Chondrocyte (in vitro differentiated cells): ENCODE measurements around the gene CGN. TPM values are rescaled to one million over a fixed set of nuclear protein-coding genes. Genes with fewer than 3 reads are reported as not detected.

Source experiments
- DNase-seq: peaks from one replicate; pipeline ENCODE4 v3.0.0; 2021; ENCODE audit warnings: mixed read lengths, low spot score
- H3K27ac Mint-ChIP-seq: one replicate; pipeline ENCODE4 v1.8.0; 2021; ENCODE audit warnings: mild to moderate bottlenecking, moderate library complexity, mixed read lengths; ENCODE audit not compliant: unreplicated experiment
- H3K27me3 Mint-ChIP-seq: 2 replicates; pipeline ENCODE4 v1.8.0; 2021; ENCODE audit warnings: low read depth, mixed read lengths
- H3K36me3 Mint-ChIP-seq: 2 replicates; pipeline ENCODE4 v1.8.0; 2021; ENCODE audit warnings: low read depth, mixed read lengths
- H3K4me1 Mint-ChIP-seq: 2 replicates; pipeline ENCODE4 v1.8.0; 2021; ENCODE audit warnings: low read depth, mild to moderate bottlenecking, mixed read lengths
- H3K4me3 Mint-ChIP-seq: one replicate; pipeline ENCODE4 v1.8.0; 2021; ENCODE audit warnings: mild to moderate bottlenecking, moderate library complexity, mixed read lengths; ENCODE audit not compliant: unreplicated experiment
- H3K9me3 Mint-ChIP-seq: 2 replicates; pipeline ENCODE4 v1.8.0; 2021; ENCODE audit warnings: low read depth, mixed read lengths
- total RNA-seq: library from RNA; stranded (reverse); gene quantifications from 3 replicates; pipeline ENCODE4 v1.2.1, GENCODE V29; 2021
- TF ChIP-seq, protein P1 (sequence below): fragments of 200-600 bp; sonication (generic); IDR thresholded peaks from 2 replicates; pipeline ENCODE4 v1.5.0; 2021; ENCODE audit warnings: antibody characterized with exemption, mild to moderate bottlenecking, moderate library complexity

The CGN gene
- total RNA-seq, 1 donor from 2014 or later = 1.0 TPM

DNA sequence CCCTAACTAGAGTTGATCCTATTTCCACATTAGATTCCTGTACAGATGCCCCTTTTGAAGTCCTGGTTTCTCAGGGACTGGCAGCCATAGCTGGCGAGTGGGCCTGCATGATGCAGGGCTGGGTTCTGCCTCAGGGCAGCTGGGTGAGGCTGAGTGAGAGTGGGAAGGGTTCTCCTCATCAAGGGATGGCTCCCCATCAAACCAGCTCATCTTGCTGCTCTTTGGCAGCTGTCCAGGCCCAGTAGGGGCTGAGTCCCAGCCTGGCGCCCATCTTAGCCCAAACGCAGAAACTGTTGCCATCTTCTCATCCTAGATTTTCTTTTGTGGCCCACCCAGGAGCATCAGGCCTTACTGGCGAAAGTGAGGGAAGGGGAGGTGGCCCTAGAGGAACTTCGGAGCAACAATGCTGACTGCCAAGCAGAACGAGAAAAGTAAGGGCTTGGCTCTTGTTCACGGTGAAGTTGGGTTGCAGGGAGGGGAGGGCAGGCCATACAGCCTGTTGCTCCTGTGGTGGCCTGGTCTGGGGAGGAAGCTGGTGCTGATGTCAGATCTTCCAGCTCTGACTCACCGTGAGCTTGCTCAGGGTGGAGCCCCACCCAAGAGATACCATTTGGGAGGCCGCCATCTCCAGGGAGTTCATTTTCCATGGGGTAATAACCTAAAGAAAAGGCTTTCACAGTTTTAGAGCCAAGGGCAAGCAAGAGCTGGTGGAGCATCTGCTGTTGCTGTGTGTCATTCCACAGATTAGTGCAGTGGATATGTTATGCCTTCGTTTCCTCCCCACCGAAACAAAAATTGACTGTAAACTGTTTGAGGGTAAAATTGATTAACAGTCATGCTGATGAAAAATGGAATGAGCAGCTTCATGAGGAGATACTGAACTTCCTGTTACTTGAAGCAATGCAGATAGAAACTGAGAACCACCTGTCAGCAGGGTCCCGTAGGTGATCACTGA, 63.7 kb downstream of the CGN start:
- Mint-ChIP-seq H3K9me3 (no peaks in the 10 kb centered on the region), H3K4me3 (no peak overlapping the region), H3K27me3 (no peaks in the 10 kb centered on the region), H3K27ac (peak overlapping the region; percentile 27), H3K4me1 (peaks cover 9% of the 10 kb centered on the region), H3K36me3 (peaks cover 40% of the 10 kb centered on the region)
- TF ChIP-seq, protein P1, sequence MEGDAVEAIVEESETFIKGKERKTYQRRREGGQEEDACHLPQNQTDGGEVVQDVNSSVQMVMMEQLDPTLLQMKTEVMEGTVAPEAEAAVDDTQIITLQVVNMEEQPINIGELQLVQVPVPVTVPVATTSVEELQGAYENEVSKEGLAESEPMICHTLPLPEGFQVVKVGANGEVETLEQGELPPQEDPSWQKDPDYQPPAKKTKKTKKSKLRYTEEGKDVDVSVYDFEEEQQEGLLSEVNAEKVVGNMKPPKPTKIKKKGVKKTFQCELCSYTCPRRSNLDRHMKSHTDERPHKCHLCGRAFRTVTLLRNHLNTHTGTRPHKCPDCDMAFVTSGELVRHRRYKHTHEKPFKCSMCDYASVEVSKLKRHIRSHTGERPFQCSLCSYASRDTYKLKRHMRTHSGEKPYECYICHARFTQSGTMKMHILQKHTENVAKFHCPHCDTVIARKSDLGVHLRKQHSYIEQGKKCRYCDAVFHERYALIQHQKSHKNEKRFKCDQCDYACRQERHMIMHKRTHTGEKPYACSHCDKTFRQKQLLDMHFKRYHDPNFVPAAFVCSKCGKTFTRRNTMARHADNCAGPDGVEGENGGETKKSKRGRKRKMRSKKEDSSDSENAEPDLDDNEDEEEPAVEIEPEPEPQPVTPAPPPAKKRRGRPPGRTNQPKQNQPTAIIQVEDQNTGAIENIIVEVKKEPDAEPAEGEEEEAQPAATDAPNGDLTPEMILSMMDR = no peak
- no peak for DNase-seq

GRCh38 chr1:151577173-151577572, 66.0 kb downstream of the CGN start:
- Mint-ChIP-seq H3K4me3 (no peak overlapping the region), H3K4me1 (peaks cover 9% of the 10 kb centered on the region), H3K9me3 (no peaks in the 10 kb centered on the region), H3K27me3 (no peaks in the 10 kb centered on the region), H3K27ac (no peak overlapping the region), H3K36me3 (peaks cover 47% of the 10 kb centered on the region)
- DNase-seq = no peak
- TF ChIP-seq, protein P1 = no peak

GRCh38 chr1:151578941-151579340, 67.8 kb downstream of the CGN start:
- Mint-ChIP-seq H3K4me3 (no peak overlapping the region), H3K27ac (no peak overlapping the region), H3K36me3 (peaks cover 52% of the 10 kb centered on the region), H3K4me1 (peaks cover 9% of the 10 kb centered on the region), H3K27me3 (no peaks in the 10 kb centered on the region), H3K9me3 (no peaks in the 10 kb centered on the region)
- TF ChIP-seq, protein P1 = no peak
- DNase-seq = no peak

DNA sequence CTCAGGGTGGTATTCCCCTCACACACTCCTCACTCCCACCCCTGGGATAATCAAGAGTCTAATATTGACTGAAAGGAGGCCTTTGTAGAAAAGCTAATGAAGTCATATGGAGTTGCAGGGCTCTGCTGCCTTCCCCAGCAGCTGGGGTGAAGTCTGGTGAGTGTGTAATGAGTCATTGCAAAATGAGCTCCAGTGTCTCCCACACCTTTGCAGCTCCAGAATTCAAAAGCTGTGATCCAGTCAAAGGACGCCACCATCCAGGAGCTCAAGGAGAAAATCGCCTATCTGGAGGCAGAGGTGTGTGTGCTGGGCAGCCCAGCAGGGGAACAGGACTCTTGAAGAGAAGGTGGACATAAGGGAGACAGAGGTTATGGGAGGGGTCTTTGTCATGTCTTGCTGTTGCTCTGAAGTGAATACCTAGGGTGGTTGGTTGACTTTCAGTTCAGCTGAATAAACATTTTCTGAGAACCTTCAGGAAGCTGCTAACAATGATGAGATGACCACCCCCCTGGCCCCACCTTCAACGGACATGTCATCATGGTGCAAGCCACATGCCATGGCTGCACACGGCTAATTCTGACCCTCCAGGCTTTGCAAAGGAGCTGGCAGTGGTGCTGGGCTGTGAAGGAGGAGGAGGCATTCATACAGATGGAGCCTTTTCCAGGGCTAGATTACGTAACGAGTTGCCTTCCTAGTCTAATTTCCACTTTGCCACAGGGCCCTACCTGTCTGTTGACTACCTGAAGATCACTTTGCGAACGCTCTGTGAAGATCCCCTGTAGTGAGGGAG, 68.4 kb downstream of the CGN start:
- no peak overlapping the region for H3K27ac Mint-ChIP-seq
- H3K36me3 Mint-ChIP-seq = peaks cover 50% of the 10 kb centered on the region
- H3K4me3 Mint-ChIP-seq = no peak overlapping the region
- H3K9me3 Mint-ChIP-seq = no peaks in the 10 kb centered on the region
- H3K4me1 Mint-ChIP-seq = peaks cover 9% of the 10 kb centered on the region
- H3K27me3 Mint-ChIP-seq = no peaks in the 10 kb centered on the region
- DNase-seq = no peak
- TF ChIP-seq, protein P1 = no peak

DNA sequence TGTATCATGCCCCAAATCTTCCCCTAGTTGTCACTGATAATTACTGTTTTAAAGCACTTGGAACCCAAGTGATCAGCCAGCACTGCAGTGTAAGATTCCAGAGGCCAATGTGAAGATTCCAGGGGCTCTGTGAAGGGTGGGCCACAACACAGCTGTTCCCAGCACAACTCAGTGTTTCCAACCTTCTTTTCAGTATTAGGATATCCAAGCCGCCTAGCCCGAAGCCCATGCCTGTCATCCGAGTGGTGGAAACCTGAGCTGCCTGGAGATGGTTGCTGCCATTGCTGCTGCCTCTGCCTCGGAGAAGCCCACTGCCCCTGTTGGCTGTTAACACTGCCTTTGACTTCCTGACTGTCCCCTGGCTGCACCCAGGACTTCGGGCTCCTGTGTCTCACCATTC, 70.3 kb downstream of the CGN start:
- no peak overlapping the region for H3K4me3 Mint-ChIP-seq
- peaks cover 16% of the 10 kb centered on the region for H3K4me1 Mint-ChIP-seq
- no peak overlapping the region for H3K27ac Mint-ChIP-seq
- TF ChIP-seq, protein P1 = no peak
- peaks cover 42% of the 10 kb centered on the region for H3K36me3 Mint-ChIP-seq
- no peaks in the 10 kb centered on the region for H3K27me3 Mint-ChIP-seq
- DNase-seq = no peak
- H3K9me3 Mint-ChIP-seq = no peaks in the 10 kb centered on the region
